ENCODE data around the gene ADCY7.
A peak's percentile ranks its signal among the peaks of the same experiment; 100 is the strongest.
"Not testable (repeated sequence)": the region's sequence is repeated elsewhere in the genome, so short reads cannot be mapped to it uniquely, and the experiment has no call there.

Gene ADCY7

DNA sequence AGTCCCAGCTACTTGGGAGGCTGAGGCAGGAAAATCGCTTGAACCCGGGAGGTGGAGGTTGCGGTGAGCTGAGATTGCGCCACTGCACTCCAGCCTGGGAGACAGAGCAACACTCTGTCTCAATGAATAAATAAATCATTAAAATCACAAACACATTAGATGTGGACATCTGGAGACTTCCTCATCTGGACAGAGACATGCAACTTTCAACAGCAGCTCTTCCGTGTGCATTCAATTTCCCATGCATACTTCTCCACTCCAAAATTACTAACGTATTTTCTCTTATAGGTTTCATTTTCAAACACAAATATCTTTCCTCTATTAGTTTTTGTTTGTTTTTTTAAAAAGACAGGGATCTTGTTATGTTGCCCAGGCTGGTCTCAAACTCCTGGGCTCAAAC, 23.3 kb upstream of the ADCY7 start:
- H3K4me3 ChIP-seq (ENCODE audit: low read length); H3K4me1 ChIP-seq (ENCODE audit: insufficient read depth, low read length); H3K9me3 ChIP-seq (ENCODE audit: insufficient read depth, low read depth, low read length); H3K27ac ChIP-seq (ENCODE audit: low read length); H3K36me3 ChIP-seq (ENCODE audit: insufficient read depth, low read depth, low read length); H3K9ac ChIP-seq (ENCODE audit: low read depth, low read length): not testable (repeated sequence)
- peaks cover 33% of the 10 kb centered on the region for H3K27me3 ChIP-seq (ENCODE audit: insufficient read depth, low read length)

DNA sequence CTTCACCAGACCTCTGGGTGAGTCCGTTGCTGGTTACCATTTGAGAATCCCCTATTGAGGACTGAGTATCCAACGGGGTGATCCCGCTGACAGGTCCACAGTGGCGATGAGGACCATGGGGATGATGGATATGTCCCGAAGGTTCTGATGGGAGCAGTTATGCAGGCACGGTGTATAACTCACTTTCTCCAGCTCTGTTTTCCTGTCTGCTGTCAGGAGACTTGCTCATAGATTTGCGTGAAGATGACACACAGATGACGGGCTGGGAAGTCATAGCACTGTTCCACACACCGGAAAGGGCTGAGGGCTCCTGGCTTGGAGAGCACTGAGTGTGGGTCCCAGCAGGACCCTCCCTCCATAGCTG, 22.2 kb upstream of the ADCY7 start:
- H3K4me3 ChIP-seq (ENCODE audit: low read length): no peak overlapping the region
- H3K9me3 ChIP-seq (ENCODE audit: insufficient read depth, low read depth, low read length): no peaks in the 10 kb centered on the region
- no peak overlapping the region for H3K9ac ChIP-seq (ENCODE audit: low read depth, low read length)
- peaks cover 33% of the 10 kb centered on the region for H3K27me3 ChIP-seq (ENCODE audit: insufficient read depth, low read length)
- H3K36me3 ChIP-seq (ENCODE audit: insufficient read depth, low read depth, low read length): no peaks in the 10 kb centered on the region
- peaks cover 3% of the 10 kb centered on the region; the same call in 1 of the 2 replicates for H3K4me1 ChIP-seq (ENCODE audit: insufficient read depth, low read length)
- H3K27ac ChIP-seq (ENCODE audit: low read length): no peak overlapping the region

DNA sequence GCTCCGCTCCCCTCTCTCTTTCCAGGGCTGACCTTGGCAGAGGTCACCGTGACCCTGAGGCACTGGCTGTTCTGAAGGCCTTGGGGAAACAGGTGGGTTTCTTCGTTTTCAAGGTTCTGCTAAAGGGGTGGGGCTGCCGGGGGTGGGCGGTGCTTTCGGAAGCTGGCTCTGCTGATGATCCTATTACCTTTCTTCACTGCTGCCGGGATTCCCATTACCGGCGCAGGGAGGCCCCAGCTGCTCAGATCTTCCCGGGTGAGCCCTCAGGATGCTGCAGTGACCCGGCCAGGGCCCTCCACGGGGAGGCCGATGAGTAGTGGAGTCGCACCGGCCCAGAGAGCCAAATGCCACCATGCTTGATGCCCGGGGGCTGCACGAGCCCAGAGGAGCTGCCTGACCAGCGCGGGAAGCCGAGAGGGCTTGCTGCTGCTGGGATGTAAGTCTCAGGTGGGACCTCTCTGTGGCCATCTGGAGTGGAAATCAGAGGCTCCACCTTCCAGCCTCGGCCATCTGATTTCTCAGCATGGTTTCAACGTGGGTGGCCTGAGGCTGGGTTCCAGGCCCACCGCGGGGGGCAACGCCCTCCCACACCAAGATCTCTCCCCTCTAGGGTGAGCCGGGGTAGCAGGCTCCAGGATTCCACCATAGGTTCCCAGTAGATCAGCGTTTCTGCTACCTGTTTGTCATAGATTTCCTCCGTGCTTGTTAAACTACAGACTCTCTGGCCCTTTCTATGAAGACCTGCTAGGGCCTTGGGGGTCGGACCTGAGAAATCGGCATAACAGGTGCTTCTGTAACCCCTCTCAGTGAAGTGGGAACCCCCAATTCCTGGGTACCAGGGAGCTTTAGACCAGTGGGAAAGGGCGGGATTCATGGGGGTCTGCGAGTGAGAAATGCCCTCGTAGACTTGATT, 21.6 kb upstream of the ADCY7 start:
- Histone ChIP-seq H3K9ac (ENCODE audit: low read depth, low read length) (no peak overlapping the region), H3K4me3 (ENCODE audit: low read length) (peak overlapping the region; percentile 58), H3K9me3 (ENCODE audit: insufficient read depth, low read depth, low read length) (no peaks in the 10 kb centered on the region), H3K4me1 (ENCODE audit: insufficient read depth, low read length) (peaks cover 3% of the 10 kb centered on the region; the same call in 1 of the 2 replicates), H3K27ac (ENCODE audit: low read length) (no peak overlapping the region), H3K36me3 (ENCODE audit: insufficient read depth, low read depth, low read length) (no peaks in the 10 kb centered on the region), H3K27me3 (ENCODE audit: insufficient read depth, low read length) (peaks cover 33% of the 10 kb centered on the region)

DNA sequence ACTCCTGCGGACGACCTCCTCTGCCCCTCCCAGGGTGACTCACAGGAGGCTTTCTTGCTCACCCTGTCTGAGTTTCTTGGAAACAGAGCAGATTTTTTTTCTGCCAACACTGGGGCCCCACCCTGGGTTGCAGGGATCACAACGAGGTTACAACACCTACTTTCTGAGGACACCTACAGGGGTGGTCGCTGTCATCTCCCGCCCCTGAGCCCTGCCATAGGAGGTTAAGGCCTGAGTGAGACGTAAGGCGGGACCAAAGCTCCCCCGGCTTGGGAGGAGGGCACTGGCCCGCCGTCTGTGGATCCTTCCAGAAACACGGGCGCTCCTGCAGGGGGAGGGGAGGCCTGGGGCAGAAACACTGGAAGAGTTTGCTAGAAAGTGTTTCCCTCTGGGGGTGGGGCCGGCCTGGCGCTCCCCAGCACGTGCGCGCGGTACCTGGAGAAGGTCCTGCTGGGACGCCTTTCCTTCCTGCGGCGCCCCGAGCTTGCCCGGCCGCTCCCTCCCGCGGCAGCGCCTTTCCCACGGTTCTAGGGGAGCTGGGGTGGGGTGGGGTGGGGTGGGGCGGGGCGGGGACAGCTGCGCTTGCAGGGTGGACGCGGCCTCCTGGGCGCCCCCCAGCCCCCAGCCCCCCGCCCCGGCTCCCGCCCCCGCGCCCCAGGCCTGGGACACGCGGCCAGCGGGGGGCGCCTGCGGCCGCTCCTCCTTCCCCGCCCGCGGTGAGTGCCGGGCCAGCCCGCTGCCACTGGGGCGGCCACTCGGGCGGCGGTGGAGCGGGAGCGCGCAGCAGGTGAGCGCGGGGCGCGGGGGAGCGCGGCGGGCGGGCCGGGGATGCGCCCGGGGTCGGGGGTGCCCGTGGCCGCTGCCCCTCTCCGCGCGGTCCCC, 20.7 kb upstream of the ADCY7 start:
- Histone ChIP-seq H3K4me1 (ENCODE audit: insufficient read depth, low read length) (peaks cover 3% of the 10 kb centered on the region; the same call in 1 of the 2 replicates), H3K36me3 (ENCODE audit: insufficient read depth, low read depth, low read length) (no peaks in the 10 kb centered on the region), H3K9ac (ENCODE audit: low read depth, low read length) (no peak overlapping the region), H3K27me3 (ENCODE audit: insufficient read depth, low read length) (peaks cover 33% of the 10 kb centered on the region), H3K4me3 (ENCODE audit: low read length) (peak overlapping the region; percentile 62; the same call in 1 of the 2 replicates), H3K9me3 (ENCODE audit: insufficient read depth, low read depth, low read length) (no peaks in the 10 kb centered on the region), H3K27ac (ENCODE audit: low read length) (no peak overlapping the region)

DNA sequence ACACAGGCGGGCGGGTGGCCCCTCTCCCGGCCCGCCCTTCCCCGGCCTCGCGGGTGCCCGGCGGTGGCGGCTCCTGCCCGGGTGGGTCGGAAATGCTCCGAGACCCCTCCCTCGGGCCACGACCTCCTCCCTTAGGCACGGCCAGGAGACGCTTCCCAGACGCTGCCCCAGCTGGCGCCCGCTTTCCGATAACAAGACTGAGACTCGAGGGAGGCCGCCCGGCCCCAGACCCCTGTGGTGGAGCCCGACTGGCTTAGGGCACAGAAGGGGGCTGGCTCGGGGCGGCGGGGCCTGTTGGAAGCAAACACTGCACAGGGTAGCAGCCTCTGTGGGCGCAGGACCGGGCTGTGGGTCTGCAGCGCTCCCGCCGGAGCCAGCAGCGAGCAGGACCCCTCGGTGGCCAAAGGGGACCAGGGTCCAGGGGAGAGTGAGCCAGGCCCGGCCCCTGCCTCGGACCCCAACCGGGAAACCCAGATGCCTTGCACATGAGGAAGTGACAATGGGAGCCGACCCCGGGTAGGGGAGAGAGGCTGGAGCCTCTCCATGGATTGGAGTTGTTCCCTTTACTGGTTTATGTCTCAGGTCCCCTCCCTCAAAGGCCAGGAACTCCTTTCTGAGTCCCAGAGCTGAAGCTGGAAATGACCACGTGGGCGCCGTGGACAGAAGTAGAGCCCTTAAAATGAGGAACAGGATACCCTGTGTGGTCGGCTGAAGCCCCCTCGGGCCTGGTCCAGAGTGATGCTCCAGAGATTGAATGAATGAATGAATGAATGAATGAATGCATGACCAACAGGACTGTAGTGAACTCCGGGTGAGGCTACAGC, 19.8 kb upstream of the ADCY7 start:
- Histone ChIP-seq H3K36me3 (ENCODE audit: insufficient read depth, low read depth, low read length) (no peaks in the 10 kb centered on the region), H3K4me1 (ENCODE audit: insufficient read depth, low read length) (peaks cover 3% of the 10 kb centered on the region; the same call in 1 of the 2 replicates), H3K4me3 (ENCODE audit: low read length) (peak overlapping the region; percentile 62), H3K9ac (ENCODE audit: low read depth, low read length) (no peak overlapping the region), H3K9me3 (ENCODE audit: insufficient read depth, low read depth, low read length) (no peaks in the 10 kb centered on the region), H3K27me3 (ENCODE audit: insufficient read depth, low read length) (peaks cover 33% of the 10 kb centered on the region), H3K27ac (ENCODE audit: low read length) (no peak overlapping the region)

DNA sequence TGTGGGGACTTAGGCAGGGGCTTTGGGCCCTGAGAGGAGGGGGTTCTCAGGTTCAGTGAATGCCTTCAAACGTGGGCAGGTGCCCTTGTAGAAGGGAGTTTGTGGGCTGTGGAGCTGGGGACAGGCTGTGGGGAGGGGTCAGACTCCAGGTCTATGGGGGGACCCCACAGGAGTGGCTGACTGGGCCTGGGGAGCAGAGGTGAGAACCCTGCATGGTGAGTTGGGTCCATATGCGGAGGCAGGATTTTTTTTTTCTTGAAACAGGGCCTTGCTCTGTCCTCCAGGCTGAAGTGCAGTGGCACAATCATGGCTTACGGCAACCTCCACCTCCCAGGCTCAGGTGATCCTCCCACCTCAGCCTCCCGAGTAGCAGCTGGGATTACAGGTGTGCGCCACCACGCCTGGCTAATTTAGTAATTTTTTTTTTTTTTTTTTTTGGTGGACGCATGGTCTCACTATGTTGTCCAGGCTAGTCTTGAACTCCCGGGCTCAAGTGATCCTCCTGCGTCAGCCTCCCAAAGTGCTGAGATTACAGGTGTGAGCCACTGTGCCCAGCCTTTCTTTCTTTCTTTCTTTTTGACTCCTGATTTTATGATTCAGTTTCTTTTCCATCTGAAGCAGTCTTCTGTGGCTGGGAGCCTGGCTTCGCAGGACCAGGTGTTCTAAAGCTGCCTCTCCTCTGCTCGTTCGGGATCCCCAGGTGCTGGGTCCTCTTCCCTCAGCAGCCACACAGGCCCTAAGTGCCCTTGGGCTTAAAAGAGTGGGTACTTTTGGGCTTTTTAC, 19.0 kb upstream of the ADCY7 start:
- H3K4me3 ChIP-seq (ENCODE audit: low read length): no peak overlapping the region
- H3K27me3 ChIP-seq (ENCODE audit: insufficient read depth, low read length): peaks cover 33% of the 10 kb centered on the region
- no peak overlapping the region for H3K27ac ChIP-seq (ENCODE audit: low read length)
- peaks cover 3% of the 10 kb centered on the region; the same call in 1 of the 2 replicates for H3K4me1 ChIP-seq (ENCODE audit: insufficient read depth, low read length)
- H3K9ac ChIP-seq (ENCODE audit: low read depth, low read length): no peak overlapping the region
- H3K9me3 ChIP-seq (ENCODE audit: insufficient read depth, low read depth, low read length): no peaks in the 10 kb centered on the region
- no peaks in the 10 kb centered on the region for H3K36me3 ChIP-seq (ENCODE audit: insufficient read depth, low read depth, low read length)

DNA sequence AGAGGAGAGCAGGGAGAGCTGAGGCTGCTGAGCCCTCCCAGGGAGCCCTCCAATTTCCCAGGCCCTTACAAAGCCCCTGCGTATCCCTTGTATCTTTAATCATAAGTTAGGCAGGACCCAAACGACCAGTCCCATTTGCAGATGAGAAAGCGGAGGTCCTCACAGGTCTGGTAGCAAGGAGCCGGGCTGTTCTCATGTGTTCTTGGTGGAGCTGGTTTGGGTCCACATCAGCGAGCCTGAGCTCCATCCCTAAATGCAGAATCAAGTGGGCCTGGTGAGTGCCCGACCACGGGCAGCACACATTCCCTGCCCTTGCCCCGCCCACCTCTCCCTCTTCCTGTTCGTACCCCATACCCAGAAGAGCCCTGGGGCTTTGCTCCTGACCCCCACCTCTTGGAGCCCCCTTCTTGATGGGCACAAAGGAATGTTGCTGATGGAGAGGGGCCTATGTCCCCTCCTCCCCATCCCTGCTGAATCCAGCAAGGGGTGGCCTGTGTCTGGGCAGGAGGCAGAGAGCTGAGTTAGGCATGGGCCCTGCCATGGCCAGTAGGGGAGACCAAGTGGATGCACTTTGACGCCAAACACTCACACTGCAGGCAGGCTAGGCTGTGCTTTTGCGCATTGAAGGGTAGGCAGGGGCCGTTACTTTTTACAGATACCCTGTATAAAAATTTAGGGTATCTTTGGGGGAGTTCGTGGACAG, 18.3 kb upstream of the ADCY7 start:
- Histone ChIP-seq H3K4me1 (ENCODE audit: insufficient read depth, low read length) (peaks cover 3% of the 10 kb centered on the region; the same call in 1 of the 2 replicates), H3K27ac (ENCODE audit: low read length) (no peak overlapping the region), H3K9ac (ENCODE audit: low read depth, low read length) (no peak overlapping the region), H3K27me3 (ENCODE audit: insufficient read depth, low read length) (peaks cover 33% of the 10 kb centered on the region), H3K4me3 (ENCODE audit: low read length) (no peak overlapping the region), H3K36me3 (ENCODE audit: insufficient read depth, low read depth, low read length) (no peaks in the 10 kb centered on the region), H3K9me3 (ENCODE audit: insufficient read depth, low read depth, low read length) (no peaks in the 10 kb centered on the region)

DNA sequence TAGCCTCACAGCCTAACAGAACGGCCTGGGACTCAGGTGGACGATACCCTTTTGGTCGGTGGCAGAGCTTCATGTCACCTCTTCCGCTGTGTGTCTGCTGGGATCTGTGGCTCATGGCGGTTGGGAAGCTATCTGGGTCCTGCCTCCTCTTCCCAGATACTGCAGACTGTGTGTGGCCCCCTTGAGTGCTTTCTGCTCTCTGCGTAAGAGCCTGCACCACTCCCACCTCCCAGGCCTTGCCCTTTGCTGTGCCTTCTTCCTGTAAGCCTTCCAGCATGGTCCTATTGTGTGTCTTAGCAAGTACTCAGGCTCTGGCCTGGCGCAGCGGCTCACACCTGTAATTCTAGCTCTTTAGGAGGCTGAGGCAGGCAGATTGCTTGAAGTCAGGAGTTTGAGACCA, 17.5 kb upstream of the ADCY7 start:
- H3K4me3 ChIP-seq (ENCODE audit: low read length): no peak overlapping the region
- H3K36me3 ChIP-seq (ENCODE audit: insufficient read depth, low read depth, low read length): no peaks in the 10 kb centered on the region
- H3K9ac ChIP-seq (ENCODE audit: low read depth, low read length): no peak overlapping the region

DNA sequence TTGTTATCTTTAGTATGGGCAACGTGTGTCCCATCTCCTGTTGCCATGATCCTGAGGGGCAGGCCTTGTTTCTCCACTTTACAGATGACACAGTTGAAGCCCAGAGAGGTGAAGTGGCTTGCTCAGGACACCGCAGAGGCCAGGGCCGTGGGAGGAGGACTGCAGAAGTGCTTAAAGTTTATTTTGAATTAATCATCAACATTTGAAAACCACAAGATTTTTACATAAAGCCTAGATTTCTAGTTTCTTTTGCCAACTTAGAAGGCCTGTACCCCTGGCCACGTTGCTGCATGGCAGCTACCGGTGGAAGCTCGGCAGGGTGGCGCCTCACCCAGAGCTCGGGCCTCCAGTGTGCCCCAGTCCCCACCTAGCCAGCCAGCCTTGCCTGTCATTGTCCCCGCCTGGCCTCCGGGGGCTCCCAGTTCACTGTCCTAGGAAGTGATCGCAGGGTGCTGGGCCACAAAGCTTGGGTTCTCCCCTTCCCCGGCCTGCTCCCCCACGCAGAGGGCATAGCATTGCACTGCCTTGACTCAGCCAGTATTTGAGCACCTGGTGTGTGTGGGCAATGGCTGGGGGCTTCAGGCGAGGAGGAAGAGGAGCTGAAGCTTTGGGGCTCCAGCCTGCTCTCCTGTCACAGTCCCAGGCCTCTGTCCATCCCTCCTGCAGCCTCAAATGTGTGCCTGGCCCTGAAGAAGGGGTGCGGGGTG, 14.8 kb upstream of the ADCY7 start:
- Histone ChIP-seq H3K27me3 (ENCODE audit: insufficient read depth, low read length) (peaks cover 8% of the 10 kb centered on the region), H3K9me3 (ENCODE audit: insufficient read depth, low read depth, low read length) (no peaks in the 10 kb centered on the region), H3K4me1 (ENCODE audit: insufficient read depth, low read length) (no peaks in the 10 kb centered on the region), H3K4me3 (ENCODE audit: low read length) (no peak overlapping the region), H3K36me3 (ENCODE audit: insufficient read depth, low read depth, low read length) (no peaks in the 10 kb centered on the region), H3K27ac (ENCODE audit: low read length) (no peak overlapping the region), H3K9ac (ENCODE audit: low read depth, low read length) (no peak overlapping the region)

More for the DNA sequence above, 17.5 kb upstream of the ADCY7 start:
- no peak overlapping the region for H3K27ac ChIP-seq (ENCODE audit: low read length)
- H3K9me3 ChIP-seq (ENCODE audit: insufficient read depth, low read depth, low read length): no peaks in the 10 kb centered on the region
- peaks cover 3% of the 10 kb centered on the region; the same call in 1 of the 2 replicates for H3K4me1 ChIP-seq (ENCODE audit: insufficient read depth, low read length)
- H3K27me3 ChIP-seq (ENCODE audit: insufficient read depth, low read length): peaks cover 30% of the 10 kb centered on the region

DNA sequence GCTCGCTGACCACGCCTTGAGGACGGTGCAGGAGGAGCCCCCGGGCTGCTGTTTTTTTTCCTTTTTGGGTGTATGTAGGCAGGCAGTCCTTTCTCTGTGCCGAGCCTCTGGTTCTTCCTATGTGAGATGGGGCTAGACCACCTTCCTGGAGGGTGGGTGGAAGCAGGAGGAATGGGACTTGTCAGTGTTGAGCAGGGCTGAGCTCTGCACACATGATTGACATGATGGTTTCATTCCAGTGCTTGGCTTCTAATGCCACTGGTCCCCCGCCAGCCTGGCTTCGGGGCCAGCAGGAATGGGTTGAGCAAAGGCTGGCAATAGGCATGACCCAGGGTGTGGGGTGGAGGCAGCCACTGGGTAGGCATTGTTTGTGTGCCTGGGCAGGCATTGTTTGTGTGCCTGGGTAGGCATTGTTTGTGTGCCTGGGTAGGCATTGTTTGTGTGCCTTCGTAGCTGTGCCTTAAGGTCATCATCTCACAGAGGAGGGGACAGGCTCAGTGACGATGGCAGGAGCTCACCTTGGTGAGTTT, 14.2 kb upstream of the ADCY7 start:
- Histone ChIP-seq H3K27ac (ENCODE audit: low read length) (no peak overlapping the region), H3K9ac (ENCODE audit: low read depth, low read length) (no peak overlapping the region)

More for the DNA sequence above, 14.2 kb upstream of the ADCY7 start:
- peaks cover 2% of the 10 kb centered on the region for H3K27me3 ChIP-seq (ENCODE audit: insufficient read depth, low read length)
- H3K4me1 ChIP-seq (ENCODE audit: insufficient read depth, low read length): no peaks in the 10 kb centered on the region
- no peaks in the 10 kb centered on the region for H3K36me3 ChIP-seq (ENCODE audit: insufficient read depth, low read depth, low read length)
- no peaks in the 10 kb centered on the region for H3K9me3 ChIP-seq (ENCODE audit: insufficient read depth, low read depth, low read length)
- no peak overlapping the region for H3K4me3 ChIP-seq (ENCODE audit: low read length)

Measured in iPS-20b (cell line).